HG03066 (cell line): ENCODE results near the gene PID1.

ENCODE experiments used
- ATAC-seq: cut with Tn5 transposase; IDR thresholded peaks from one replicate; pipeline ENCODE4 v1.9.1; 2021; ENCODE audit warnings: low read depth; ENCODE audit not compliant: unreplicated experiment

Gene PID1

DNA sequence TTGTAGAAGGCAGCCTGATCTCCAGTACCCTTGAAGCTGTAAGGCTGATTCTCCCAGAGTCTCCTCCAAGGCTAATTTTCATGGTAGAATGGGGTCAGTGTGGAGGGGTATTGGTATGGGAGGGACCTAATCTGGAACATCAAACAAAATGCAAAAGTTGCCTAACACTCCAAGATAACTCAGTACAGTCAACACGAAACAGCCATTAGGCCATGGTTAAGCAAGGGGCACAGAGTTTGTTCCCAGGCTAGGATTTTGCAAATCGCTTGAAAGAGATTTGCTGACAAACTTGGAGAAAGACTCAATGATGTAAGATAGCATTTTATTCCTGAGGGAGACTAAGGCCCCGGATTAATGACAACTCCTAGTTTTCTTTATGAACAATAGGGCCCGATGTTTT, 5.4 kb downstream of the PID1 start:
- no peak for ATAC-seq

DNA sequence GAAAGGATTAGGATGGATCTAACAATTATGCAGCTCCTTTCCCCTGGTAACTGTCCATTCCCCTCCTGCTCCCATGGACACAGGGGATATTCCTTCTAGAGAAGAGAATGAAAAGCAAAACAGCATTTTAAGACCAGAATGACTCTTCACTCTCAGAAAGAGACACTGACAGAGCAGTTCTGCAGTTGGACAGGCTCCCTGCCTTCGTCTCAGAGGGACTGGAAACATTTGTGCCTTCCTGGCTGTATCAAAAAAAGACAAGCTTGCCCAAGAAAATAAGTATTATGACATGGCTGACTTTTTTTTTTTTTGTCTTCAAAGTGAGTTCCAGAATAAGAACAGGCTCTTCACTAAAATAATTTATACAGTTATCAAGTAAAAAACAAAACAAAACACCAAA, 9.5 kb downstream of the PID1 start:
- no peak for ATAC-seq

DNA sequence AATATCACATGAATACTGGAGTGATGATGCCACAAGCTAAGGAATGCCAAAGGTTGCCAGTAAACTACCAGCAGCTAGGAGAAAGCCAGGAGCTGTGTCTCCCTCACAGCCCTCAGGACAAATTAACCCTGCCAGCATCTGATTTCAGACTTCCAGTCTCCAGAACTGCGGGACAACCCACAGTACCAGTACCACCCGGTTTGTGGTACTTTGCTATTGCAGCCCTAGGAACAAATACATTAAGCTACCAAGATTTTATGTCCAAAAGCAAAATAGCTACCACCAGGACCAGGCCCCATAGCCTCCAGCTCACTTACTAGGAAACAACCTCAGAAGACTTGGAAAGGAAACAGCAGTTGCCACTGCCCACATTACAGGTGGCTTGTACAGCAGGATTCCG, 10.0 kb downstream of the PID1 start:
- no peak for ATAC-seq

DNA sequence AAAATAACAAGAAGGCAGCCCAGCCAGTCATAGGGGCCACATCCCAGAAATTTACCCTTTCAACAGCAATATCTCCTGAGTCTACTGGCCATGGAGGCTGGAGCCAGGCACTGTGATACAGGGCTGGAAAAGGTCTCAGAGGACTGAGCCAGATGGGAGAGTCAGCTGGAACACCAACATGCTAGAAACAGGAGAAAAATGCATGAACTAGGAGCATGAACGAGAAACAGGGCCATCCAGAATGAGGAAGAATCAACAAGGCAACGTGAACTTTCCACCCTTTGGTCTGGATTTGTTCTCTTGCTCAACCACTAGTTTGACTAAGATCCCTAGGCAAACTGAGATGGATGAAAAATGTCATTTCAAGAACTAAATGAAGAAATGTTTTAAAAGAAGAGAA, 13.1 kb downstream of the PID1 start:
- no peak for ATAC-seq

DNA sequence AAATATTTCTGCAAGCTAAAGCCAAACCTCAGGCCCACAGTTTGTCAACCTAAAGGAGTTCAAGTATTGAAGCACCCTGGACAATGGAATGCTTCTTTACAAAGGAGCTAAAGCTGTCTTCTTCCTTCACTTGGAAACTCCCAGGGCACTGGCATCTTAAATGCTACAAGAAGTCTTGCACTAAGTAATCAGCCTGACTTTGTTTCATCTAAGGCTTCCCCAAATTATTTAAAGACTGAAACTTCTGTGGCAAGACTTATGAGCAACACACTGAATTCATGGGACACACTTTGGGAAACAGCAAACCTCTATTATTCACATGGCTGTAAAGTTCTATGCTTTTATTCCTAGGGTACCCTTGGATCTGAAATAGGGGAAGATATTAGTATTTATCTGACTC, 14.7 kb downstream of the PID1 start:
- ATAC-seq: no peak

DNA sequence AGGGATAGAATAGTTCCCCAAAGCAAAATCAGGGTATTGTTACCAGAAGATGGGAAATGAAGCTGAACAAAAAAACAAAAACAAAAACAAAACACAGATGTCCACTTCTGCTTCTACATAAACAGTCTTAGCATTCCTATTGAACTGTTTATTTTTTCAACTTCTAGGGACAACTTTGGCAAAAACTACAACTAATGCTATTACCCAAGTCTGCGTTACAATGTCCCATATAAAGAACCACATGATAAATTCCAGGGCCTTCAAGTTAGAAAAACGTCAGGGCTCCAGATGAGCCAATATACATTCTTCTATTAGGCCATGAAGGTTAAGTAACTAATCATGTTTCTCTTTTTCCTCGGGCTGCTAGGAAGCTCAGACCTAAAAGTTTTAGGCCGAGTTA, 16.9 kb downstream of the PID1 start:
- no peak for ATAC-seq

DNA sequence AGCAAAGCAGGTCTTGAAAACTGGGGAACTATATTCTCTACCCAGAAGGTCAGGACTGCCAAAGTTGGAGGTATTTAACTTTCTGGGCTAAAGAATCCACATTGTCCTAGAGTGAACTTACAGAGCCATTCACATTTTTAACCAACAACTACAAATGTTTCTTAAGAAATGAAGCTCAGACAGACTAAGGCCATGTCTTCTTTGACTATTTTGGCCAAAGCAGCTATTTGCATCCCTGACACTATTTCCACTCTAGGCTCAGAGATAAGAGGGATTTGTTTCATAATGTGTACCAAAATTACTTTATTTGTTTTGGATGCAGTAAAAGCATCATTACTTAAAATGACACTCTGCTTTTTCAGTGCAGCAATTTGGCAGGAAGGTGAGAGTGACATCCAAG, 18.1 kb downstream of the PID1 start:
- ATAC-seq: no peak

DNA sequence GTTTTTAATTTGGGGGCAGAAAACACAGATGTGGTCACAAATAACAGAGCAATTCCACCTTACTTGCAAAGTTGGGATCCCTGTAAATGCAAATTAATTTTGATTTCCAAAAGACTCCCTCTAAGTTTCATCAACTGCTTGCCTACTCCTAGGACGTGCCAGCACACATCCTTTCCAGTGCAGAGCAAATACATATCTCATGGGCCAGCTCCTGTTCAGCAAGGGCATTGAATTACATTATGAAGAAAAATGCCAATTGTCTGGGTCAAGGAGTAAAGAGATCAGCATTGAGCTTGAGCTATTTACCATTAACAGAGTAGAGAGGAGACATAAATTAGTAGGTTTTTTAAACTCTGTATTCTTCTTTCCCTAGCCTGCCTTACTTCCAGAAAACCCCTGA, 18.8 kb downstream of the PID1 start:
- ATAC-seq: no peak

DNA sequence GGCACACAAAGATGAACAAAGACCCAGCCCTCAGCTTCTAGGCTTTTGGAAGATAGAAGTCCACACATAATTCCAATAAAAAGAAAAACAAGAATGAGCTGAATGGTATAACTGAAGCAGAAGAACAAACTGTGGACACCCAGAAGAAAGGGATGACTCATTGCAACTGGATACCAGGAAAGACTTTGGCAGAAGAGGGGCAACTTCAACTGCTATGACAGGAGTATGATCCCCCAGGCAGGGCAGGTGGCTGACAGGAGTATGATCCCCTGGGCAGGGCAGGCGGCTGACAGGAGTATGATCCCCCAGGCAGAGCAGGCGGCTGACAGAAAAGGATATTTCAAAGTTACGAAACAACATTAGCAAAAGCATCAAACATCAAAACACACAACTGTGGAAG, 21.6 kb downstream of the PID1 start:
- no peak for ATAC-seq

DNA sequence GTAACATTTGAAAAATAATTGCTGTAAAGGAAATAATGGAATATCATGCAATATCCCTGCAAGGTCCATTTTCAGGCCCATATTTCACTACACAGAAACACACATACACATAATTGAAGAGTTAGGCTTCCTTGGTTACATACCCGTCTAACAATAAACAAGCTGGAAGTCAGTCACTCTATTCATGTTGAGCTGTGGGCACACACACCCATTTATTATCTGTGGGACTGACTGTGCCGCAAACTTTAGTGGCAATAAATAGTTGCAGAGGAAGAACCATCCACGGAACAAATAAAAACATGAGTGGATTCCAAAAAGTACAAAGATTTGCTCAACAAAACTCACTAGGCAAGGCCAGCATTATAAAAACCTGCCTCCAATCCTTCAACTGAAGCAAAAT, 24.8 kb downstream of the PID1 start:
- no peak for ATAC-seq

DNA sequence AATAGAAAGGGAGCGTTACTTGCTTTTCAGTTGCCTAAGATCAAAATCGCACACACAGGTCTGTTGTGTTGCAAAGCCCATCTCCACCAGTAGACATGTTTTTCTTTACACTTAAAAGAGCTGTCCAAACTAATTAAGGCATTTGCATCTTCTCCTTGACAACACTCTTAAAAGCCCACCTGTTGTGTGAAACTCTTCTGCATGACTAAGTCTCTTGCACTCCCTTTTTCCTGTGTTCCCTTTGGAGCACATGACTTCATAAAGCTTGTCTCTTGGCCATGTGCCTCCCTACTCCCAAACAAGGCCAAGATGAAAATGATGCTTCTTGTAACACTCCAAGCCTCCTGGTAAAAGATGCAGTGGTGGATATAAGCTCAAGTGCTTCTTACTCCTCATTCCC, 26.1 kb downstream of the PID1 start:
- ATAC-seq: no peak

DNA sequence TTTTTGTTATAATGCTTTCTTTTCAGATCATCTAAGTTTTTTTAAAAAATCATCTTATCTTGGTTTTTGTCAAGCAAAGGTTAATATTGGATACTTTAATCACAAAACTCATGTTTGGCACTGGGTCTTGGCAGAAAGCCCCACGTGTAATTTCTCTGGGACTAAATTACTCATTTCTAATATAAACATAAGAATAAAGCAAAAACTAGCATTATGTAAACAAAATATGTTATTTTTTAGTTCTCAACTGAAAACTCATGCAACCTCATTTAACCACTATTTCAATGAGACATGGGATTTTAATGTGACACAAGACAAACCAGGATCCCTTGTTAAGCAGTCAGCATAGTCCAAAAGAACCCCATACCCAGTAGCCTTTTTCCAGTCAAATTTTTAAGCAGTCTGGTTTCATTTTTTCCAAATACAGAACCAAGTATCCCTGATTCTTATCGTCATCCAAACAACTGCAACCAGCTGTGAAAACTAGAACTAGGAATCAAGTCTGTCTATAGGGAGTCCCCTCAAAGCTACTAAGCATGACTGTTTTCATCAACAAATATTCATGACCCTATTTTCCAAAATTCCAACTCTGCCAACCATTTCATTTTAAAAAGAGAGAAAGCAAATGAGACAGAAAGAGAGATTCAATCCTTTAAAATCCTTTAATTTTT, 27.1 kb downstream of the PID1 start:
- ATAC-seq: no peak

DNA sequence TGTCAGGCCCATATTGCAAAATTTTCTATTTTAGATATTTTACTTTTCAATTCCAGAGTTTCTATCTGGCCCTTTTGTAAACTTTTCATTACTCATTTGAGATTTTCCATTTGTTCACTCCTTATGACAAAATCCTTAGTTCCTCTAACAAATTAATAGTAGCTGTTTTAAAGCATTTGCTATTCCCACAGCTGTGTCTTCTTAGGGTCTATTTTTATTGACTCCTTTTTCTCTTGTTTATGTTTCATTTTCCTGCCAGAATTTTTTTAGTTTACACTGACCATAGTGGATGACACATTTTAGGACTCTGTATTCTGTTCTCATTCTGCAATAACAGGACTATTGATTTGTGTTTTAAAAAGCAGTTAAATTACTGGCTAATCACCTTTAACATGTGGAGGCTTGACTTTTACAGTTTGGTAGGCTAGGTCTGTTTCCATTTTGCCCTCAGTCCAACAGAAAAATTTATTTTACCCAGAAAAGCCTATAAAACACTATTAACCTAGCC, 30.0 kb downstream of the PID1 start:
- ATAC-seq: no peak

DNA sequence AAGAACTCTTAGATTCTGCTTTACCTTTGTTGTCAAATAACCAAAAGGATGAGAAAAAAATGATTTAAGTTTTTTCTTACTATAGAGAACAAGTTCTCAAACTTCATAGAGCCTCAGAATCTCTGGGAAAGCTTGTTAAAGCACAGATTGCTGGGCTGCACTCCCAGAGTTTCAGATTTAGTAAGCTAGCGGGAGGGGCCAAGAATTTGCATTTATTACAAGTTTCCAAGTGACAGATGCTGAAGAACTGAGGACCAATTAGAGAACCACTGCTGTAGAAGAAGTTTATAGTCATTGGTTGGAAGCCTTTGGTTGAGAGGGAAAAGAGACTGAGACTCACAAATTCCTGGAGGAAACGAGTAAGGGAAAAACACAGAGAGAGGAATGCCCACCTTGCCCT, 32.1 kb downstream of the PID1 start:
- ATAC-seq: no peak

DNA sequence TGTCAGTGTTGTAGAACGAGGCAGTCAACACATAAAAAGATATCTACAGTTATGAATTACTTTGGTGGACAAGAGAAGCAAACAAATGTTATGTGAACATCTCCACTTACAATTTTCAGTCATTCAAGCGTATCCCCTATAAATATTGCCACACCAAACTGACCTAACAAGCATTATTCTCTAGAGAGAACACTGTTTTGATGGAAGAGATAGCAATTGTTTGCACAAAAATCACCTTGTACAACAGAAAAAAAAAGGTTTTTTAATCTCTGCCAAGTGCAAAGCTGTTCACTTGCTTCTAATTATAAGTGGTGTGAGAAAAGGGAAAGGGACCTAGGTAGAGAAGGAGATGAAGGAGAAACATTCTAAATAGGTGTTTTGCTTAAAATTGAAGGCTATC, 33.8 kb downstream of the PID1 start:
- no peak for ATAC-seq

DNA sequence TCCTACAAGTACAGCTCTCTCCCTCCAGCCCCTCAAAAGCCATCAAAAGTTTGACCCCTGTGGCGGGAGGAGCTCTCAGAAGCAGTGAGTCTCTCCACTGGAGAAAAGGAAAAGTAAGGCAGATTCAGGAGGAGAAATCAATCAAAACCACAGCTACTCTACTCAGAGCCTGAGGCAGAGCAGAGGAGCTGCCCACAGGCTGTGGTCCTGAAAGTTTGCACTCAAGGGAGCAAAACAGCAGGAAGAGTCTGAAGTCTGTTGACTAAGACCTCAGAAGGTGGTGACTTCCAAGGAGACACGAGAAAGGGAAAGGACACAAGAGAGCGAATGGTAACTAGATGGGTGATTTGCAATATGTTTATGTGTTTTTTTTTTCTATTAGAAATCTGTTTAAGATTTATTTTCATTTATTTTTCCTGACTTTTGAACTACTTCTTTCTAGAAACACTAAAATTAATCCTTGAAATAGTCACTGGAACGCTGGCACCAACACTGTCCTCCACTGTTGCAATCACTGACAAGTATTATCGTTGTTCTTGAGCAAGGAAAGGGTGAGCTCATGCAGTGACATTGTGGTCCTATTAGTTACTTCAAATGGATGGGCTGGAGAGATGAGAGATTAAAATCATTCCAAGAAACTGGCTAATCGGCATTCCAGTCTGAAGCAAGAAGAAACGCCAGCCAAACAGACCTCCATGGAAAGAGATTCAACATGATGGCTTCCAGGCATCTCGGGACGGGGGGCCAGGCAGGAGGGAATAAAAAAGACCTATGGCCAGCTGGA, 35.8 kb downstream of the PID1 start:
- ATAC-seq: no peak

DNA sequence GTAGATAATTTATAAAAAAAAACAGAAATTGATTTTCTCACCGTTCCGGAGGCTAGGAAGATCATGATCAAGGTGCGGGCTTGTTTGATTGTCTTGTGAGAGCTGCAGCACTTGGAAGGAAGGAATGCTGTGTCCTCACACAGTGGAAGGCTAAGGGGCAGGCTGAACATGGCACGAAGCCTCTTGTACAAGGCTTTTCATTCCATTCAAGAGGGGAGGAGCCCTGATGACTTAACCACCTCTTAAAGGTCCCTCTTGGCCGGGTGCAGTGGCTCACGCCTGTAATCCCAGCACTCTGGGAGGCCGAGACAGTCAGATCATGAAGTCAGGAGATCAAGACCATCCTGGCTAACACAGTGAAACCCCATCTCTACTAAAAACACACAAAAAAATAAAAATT, 39.2 kb downstream of the PID1 start:
- ATAC-seq: no peak

DNA sequence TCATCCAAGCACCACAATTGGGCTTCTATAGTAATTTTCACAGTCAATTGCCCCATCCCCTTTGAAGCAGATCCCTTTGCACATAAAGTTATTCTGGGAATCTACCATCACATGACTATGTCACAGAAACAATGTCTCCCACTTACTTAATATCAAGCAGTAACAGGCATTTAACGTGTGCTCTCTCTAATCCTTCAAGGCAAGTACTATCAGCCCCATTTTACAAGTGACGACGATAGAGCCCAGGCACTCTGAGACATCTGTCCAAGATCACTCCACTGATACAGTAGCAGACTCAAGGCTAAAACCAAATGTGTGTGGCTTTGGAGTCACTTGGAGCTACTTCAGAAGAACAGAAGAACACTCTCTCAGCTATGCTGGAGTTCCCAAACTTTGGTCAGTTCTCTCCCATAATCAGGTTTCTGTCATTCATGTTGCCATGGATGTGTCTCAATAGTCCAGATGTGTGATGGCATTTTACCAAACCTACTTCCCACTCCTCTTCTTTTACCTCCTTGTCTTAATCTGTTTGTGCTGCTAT, 39.7 kb downstream of the PID1 start:
- no peak for ATAC-seq

DNA sequence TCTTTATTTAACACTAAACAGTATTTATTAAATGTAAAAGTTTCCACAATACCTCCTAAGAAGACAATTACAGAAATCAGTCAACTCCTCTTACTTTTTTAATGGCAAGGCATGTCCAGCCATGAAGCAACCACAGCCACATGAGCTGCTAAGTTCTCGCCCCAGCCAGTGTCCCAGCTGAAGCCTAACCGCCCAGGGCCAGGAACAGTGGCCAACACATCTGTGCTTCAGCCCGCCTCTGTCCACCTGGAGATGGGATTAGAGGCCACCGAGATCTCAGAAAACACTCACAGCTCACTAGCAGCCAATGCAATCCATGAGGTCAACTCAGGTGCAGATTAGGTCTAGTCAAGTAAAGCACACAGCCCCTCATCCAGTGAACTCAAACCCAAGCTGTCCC, 40.2 kb downstream of the PID1 start:
- ATAC-seq: no peak

DNA sequence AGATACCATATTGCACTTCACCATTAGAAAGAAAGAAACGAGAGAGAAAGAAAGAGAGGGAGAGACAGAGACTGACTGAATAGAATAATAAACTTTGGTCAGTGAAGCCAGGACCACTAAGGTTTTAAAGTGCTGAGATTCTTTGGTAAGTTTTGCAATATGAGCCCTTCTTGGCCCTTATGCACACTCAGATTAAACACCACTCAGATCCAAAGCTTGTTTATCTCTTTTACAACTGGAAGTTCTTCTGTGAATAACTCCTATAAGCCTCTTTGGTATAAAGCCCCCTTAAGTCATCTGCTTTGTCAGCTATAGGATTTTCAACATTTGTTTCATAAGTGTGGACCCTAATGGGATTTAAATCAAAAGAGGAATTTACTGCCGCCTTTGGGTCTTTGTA, 40.8 kb downstream of the PID1 start:
- no peak for ATAC-seq

DNA sequence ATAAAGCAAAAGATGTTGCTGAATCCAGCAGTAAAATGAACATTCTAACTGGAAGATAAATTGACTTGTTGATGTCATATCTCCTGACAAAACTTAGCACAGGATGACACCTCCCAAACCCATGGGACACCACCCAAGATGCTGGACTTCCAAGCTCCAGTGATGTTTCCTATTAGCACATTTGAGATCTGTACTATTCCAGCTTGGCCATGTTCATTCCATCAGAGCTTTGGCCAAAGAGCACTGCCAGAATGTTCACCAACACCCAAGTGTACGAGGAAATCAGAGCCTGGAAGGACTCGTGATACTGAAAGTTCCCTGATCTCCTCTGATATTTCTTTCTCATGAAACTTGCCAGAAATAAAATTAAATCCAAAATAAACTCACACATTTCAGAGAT, 44.7 kb downstream of the PID1 start:
- ATAC-seq: no peak

DNA sequence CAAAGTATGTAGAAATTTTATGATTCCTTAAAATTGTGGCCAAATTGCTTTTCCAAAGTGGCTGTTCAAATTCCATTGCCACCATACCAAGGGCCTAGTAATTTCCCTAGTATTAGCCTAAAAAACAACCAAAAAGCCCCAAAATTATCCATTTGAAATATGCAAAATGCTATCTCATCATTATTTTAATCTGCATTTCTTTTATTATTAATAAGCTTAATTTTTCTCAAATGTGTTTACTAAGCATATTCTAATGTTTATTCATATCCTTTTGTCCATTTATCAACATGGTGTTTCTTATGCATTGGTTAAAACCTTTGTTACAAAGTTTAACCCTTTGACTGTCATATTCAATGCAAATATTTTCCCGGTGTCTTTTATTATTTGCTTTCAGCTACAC, 48.0 kb downstream of the PID1 start:
- no peak for ATAC-seq
